GM12801 (cell line): ENCODE results near the gene DHFR2.

Experiments used
- CTCF ChIP-seq: IDR thresholded peaks from one replicate; pipeline ENCODE4 v1.5.1; 2011; ENCODE audit warnings: control low read depth; ENCODE audit not compliant: insufficient read length; ENCODE audit errors: extremely low read depth

DHFR2 gene

GRCh38 chr3:94070341-94070911, 7.7 kb upstream of the DHFR2 start:
- TF ChIP-seq CTCF = no peak

GRCh38 chr3:94069194-94069813, 6.6 kb upstream of the DHFR2 start:
- TF ChIP-seq CTCF = no peak

GRCh38 chr3:94066506-94067500, 4.1 kb upstream of the DHFR2 start:
- TF ChIP-seq CTCF = no peak

- no peak for TF ChIP-seq CTCF
These were observed 3.2 kb upstream of the DHFR2 start for GRCh38 chr3:94065819-94066480.

GRCh38 chr3:94065122-94065521, 2.4 kb upstream of the DHFR2 start:
- no peak for TF ChIP-seq CTCF

- TF ChIP-seq CTCF = no peak
These were observed 1.6 kb upstream of the DHFR2 start for GRCh38 chr3:94064243-94064860.
